Cardiac fibroblast (primary cell): Measurements from ENCODE around the gene OPRD1.

Source experiments
- DNase-seq, 2 donors: peaks; one replicate each; pipeline versions ENCODE4 v3.0.0 to v3.0.0-alpha.2; 2010; ENCODE audit warnings: low read depth in 2 of 2
- H3K4me3 ChIP-seq, 2 donors: replicated peaks in 1 of 2; 1 replicate in 1 of 2; 2 replicates in 1 of 2; pipeline ENCODE4 v1.5.1; 2011; ENCODE audit warnings: low read depth in 2 of 2, low read length in 2 of 2, mild to moderate bottlenecking in 2 of 2, moderate library complexity in 1 of 2
- TF ChIP-seq, protein P1 (sequence below): IDR thresholded peaks from one replicate; pipeline ENCODE4 v1.5.1; 2011; ENCODE audit warnings: low read depth, mild to moderate bottlenecking, low read length, inconsistent platforms

The OPRD1 gene

DNA sequence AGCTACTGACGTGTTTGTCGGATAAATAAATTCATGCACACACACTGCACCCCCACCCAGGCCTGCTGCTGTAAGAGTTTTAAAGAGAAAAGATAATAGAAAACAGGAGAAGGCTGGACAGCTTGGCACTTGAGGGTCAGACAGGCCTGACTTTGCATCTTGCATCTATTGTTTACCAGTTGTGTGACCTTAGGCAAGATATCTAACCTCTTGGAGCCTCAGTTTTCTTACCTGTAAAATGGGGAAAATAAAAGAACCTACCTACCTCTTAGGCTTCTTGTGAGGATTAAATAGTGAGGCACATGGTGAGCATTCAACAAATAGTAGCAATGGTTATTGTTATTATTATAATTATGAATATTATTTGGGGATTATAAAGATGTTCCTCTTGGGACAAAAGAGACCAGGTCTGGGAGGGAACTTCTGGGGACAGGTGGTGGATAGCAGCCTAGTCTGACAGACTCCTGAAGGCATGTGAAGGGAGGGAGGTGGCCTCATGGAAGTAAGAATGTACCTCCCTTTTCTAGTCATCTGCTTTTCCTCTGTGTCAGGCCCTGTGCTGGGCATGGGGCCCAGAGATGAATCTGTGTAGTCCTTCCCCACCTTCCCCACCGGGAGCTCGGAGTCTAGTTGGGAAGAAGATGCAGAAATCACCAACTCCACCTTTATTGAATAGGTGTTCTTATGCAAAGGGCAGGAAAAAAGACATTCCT, 84.1 kb downstream of the OPRD1 start:
- TF ChIP-seq, protein P1, sequence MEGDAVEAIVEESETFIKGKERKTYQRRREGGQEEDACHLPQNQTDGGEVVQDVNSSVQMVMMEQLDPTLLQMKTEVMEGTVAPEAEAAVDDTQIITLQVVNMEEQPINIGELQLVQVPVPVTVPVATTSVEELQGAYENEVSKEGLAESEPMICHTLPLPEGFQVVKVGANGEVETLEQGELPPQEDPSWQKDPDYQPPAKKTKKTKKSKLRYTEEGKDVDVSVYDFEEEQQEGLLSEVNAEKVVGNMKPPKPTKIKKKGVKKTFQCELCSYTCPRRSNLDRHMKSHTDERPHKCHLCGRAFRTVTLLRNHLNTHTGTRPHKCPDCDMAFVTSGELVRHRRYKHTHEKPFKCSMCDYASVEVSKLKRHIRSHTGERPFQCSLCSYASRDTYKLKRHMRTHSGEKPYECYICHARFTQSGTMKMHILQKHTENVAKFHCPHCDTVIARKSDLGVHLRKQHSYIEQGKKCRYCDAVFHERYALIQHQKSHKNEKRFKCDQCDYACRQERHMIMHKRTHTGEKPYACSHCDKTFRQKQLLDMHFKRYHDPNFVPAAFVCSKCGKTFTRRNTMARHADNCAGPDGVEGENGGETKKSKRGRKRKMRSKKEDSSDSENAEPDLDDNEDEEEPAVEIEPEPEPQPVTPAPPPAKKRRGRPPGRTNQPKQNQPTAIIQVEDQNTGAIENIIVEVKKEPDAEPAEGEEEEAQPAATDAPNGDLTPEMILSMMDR: no peak
- DNase-seq: peak; percentile 12 to 13
- no peak overlapping the region for H3K4me3 ChIP-seq

DNA sequence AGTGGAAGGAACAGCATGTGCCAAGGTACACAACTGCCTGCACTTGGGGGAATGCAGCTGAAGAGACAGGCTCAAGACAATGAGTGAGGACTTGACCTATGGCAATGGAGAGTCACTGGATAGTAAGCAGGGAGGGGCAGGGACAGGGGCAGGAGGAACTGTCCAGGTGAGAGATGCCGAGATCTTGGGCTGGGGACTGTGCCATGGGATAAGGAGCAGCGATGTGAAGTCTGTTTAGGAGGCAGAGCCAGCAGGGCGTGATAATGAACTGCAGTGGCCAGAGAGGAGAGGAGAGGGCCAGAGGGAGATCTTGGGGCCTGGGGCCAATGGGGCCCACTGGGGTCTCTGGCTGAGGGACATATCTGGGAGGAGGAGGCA, 84.6 kb downstream of the OPRD1 start:
- TF ChIP-seq, protein P1: no peak
- H3K4me3 ChIP-seq: no peak overlapping the region
- no peak for DNase-seq

DNA sequence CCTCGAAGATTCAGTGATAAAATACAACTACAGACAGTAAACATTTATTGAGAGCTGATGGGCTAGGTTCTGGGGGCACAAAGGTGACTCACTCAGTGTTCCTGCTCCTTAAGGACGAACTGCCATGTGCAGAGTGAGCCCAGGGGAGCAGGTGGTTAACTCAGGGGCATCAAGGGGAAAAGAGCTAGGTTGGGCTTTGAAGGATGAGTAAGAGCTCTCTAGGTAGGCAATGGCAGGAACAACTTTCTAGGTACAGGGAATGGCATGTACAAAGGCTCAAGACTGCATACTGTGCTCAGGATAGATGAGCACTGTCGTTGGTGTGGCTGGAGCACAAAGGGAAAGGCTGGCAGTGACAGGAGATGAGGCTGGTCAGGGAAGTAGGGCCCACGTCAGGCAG, 85.8 kb downstream of the OPRD1 start:
- DNase-seq: no peak
- TF ChIP-seq, protein P1: no peak
- no peak overlapping the region for H3K4me3 ChIP-seq

DNA sequence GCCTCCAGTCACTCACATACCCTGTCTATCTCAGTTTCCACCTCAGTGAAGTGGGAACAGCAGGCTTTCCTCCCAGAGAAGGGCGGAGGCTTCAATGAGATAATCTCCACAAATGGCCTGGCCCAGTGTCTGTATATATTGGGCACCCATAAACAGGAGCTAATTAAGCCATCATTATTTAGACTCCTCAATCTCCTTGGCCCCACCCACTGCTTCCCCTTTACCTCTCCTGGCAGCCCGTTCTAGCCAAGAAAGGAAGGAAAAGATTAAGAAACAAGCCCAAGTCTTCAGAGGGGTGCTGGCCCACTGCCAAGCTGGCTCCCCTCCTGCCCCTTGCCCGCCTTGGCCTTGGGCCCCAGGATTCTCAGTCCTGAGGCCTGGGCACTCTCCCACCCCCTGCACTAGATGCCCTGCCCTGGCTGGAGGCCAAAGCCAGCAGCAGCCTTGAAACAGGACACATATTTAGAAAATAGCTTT, 86.5 kb downstream of the OPRD1 start:
- TF ChIP-seq, protein P1: no peak
- DNase-seq: peak in 1 of 2 donors; percentile 21
- no peak overlapping the region for H3K4me3 ChIP-seq

DNA sequence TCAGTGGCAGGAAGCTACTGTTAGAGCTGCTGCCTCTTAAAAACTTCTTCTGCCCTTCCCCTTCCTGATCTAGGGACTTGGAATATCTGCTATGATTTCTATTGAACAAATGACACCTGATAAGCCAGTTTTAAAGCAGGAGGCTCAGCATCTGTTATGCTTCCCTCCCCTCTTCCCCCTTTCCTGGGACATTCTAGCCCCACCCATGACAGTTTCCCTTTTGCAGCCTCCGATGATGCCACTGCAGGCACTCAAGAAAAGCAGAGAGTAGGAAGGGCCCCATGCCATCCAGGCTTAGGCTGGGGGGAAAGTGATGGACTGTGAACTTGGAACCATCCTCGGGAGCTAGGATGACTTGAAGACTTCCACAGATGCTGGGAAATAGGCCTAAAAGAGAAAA, 87.3 kb downstream of the OPRD1 start:
- no peak for DNase-seq
- no peak overlapping the region for H3K4me3 ChIP-seq
- TF ChIP-seq, protein P1: no peak

DNA sequence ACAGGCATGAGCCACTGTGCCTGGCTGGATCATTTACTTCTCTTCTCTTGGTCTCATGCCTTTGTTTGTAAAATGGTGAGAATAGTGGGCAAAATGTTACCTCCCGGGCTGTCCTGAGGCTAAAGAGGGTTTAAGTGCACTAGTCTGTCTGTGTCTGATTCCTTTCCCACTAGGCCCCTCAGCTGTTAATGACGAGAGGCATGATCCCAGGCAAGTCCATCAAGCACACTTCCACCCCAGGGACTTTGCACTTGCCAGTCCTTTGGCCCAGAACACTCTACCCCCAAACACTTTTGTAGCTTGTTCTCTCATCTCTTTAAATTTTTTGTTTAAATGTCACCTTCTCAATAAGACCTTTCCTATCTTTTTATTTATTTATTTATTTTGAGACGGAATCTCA, 88.6 kb downstream of the OPRD1 start:
- DNase-seq: no peak
- H3K4me3 ChIP-seq: no peak overlapping the region
- TF ChIP-seq, protein P1: no peak

DNA sequence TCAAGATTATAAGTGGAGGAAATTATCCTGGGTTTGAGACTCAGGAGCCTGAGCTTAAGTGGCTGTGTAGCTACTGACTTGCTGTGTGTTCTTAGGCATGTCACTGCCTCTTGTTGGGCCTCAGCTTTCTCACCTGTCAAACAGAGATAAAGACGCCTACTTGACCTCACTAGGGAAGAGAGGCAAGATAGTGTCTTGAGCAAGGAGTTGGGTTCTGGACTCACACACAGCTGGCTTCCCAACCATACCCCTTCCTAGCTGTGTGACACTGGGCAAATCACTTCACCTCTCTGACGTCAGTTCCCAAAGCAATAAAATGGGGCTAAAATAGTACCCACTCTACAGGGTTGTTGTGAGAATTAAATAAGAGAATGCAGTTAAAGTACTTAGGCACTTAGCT, 90.8 kb downstream of the OPRD1 start:
- TF ChIP-seq, protein P1: no peak
- no peak overlapping the region for H3K4me3 ChIP-seq
- no peak for DNase-seq
